C4-2B (cell line): ENCODE results near the gene ATP2B2.

ENCODE experiments used
- CTCF ChIP-seq: fragments of 450-650 bp; conservative IDR thresholded peaks from 2 replicates; pipeline ENCODE4 v1.5.1; 2017; ENCODE audit warnings: mild to moderate bottlenecking
- ZFX ChIP-seq: fragments of 450-650 bp; IDR thresholded peaks from 2 replicates; pipeline ENCODE4 v1.6.1; 2017

GRCh38 chr3:10335190-10335738 lies 170.1 kb downstream of the ATP2B2 start:
- no peak for TF ChIP-seq CTCF
- TF ChIP-seq ZFX, result no peak
